C4-2B (cell line): ENCODE data around the gene STX5.

Source experiments
- CTCF ChIP-seq: fragments of 450-650 bp; conservative IDR thresholded peaks from 2 replicates; pipeline ENCODE4 v1.5.1; 2017; ENCODE audit warnings: mild to moderate bottlenecking
- ZFX ChIP-seq: fragments of 450-650 bp; IDR thresholded peaks from 2 replicates; pipeline ENCODE4 v1.6.1; 2017

GRCh38 chr11:62854825-62855570, 23.1 kb upstream of the STX5 start:
- no peak for TF ChIP-seq CTCF
- TF ChIP-seq ZFX = 0 out of 2 replicates have a peak, but pooled peaks have one; percentile 9
